HG03280 (cell line): ENCODE data around the gene SDHB.
"Not testable (repeated sequence)": the region's sequence is repeated elsewhere in the genome, so short reads cannot be mapped to it uniquely, and the experiment has no call there.

Experiments
- ATAC-seq: cut with Tn5 transposase; IDR thresholded peaks from one replicate; pipeline ENCODE4 v1.9.1; 2021; ENCODE audit warnings: mild to moderate bottlenecking, moderate library complexity; ENCODE audit not compliant: unreplicated experiment

Gene SDHB

GRCh38 chr1:17075470-17076255, 21.8 kb upstream of the SDHB start:
- no peak for ATAC-seq

GRCh38 chr1:17071794-17072193, 18.0 kb upstream of the SDHB start:
- no peak for ATAC-seq

- no peak for ATAC-seq
These were observed 16.3 kb upstream of the SDHB start for GRCh38 chr1:17070163-17070525.

- no peak for ATAC-seq
These were observed 15.8 kb upstream of the SDHB start for GRCh38 chr1:17069452-17070162.

- ATAC-seq = no peak
These were observed 15.0 kb upstream of the SDHB start for GRCh38 chr1:17068789-17069188.

- no peak for ATAC-seq
These were observed 13.8 kb upstream of the SDHB start for GRCh38 chr1:17067465-17068240.

- ATAC-seq = no peak
These were observed 13.2 kb upstream of the SDHB start for GRCh38 chr1:17067069-17067426.

- no peak for ATAC-seq
These were observed 12.7 kb upstream of the SDHB start for GRCh38 chr1:17066361-17067068.

GRCh38 chr1:17065666-17066065, 11.8 kb upstream of the SDHB start:
- ATAC-seq = no peak

- not testable (repeated sequence) for ATAC-seq
These were observed 8.9 kb upstream of the SDHB start for GRCh38 chr1:17062751-17063150.

GRCh38 chr1:17061892-17062291, 8.1 kb upstream of the SDHB start:
- no peak for ATAC-seq

- ATAC-seq = no peak
These were observed 7.7 kb upstream of the SDHB start for GRCh38 chr1:17061486-17061885.

GRCh38 chr1:17060306-17060749, 6.5 kb upstream of the SDHB start:
- ATAC-seq = no peak

GRCh38 chr1:17059391-17060305, 5.8 kb upstream of the SDHB start:
- ATAC-seq = peak; percentile 60

GRCh38 chr1:17056551-17056950, 2.7 kb upstream of the SDHB start:
- ATAC-seq = no peak

GRCh38 chr1:17055801-17056200, 2.0 kb upstream of the SDHB start:
- no peak for ATAC-seq

- no peak for ATAC-seq
These were observed 647 bp downstream of the SDHB start for GRCh38 chr1:17053086-17053684.

GRCh38 chr1:17052641-17053040, 1.2 kb downstream of the SDHB start:
- ATAC-seq = no peak

GRCh38 chr1:17052038-17052437, 1.8 kb downstream of the SDHB start:
- ATAC-seq = no peak

- no peak for ATAC-seq
These were observed 5.9 kb downstream of the SDHB start for GRCh38 chr1:17047924-17048323.
